Activated CD8-positive, alpha-beta T cell treated with anti-CD3 and anti-CD28 coated beads for 36 hours (primary cell): ENCODE data around the gene UCK1. TPM values are rescaled to one million over a fixed set of nuclear protein-coding genes. Genes with fewer than 3 reads are reported as not detected.
"Not testable (repeated sequence)": the region's sequence is repeated elsewhere in the genome, so short reads cannot be mapped to it uniquely, and the experiment has no call there.

Source experiments
- ATAC-seq: fragments of 200-7000 bp; cut with Tn5 transposase; one replicate; pipeline ENCODE4 v1.10.0; 2021; ENCODE audit warnings: mild to moderate bottlenecking, moderate library complexity
- CTCF ChIA-PET: fragments of 350-600 bp; sonication (Branson Sonifier 250); formaldehyde crosslinking; loops from one replicate; lab custom pipeline; 2021; ENCODE audit warnings: antibody characterized with exemption; lab: Charles Lee
- POLR2A ChIA-PET: fragments of 350-600 bp; sonication (Branson Sonifier 250); formaldehyde crosslinking; loops from one replicate; lab custom pipeline; 2021; ENCODE audit warnings: antibody characterized with exemption; lab: Charles Lee
- DNase-seq: peaks from one replicate; pipeline ENCODE4 v3.0.0-alpha.2; 2020
- H3K27ac Mint-ChIP-seq: one replicate; pipeline ENCODE4 v1.8.0; 2021; ENCODE audit warnings: mild to moderate bottlenecking, mixed read lengths
- H3K27me3 Mint-ChIP-seq: one replicate; pipeline ENCODE4 v1.8.0; 2021; ENCODE audit warnings: mixed read lengths
- H3K36me3 Mint-ChIP-seq: one replicate; pipeline ENCODE4 v1.8.0; 2021; ENCODE audit warnings: low read depth, mixed read lengths
- H3K4me1 Mint-ChIP-seq: one replicate; pipeline ENCODE4 v1.8.0; 2021; ENCODE audit warnings: low read depth, mixed read lengths
- H3K4me3 Mint-ChIP-seq: one replicate; pipeline ENCODE4 v1.8.0; 2021; ENCODE audit warnings: mild to moderate bottlenecking, moderate library complexity, mixed read lengths
- H3K9me3 Mint-ChIP-seq: one replicate; pipeline ENCODE4 v1.8.0; 2021; ENCODE audit warnings: mixed read lengths
- intact Hi-C: fragments of 100-400 bp; cut with micrococcal nuclease; formaldehyde crosslinking; loops from one replicate; pipeline ENCODE4 v1.10.0; 2022
- total RNA-seq, 2 experiments: library from RNA; stranded (reverse); gene quantifications; one replicate each; pipeline ENCODE4 v1.2.3, GENCODE V29; 2021
- TF ChIP-seq, protein P1 (sequence below): fragments of 200-600 bp; IDR thresholded peaks from one replicate; pipeline ENCODE4 v1.8.0; 2022; ENCODE audit warnings: antibody characterized with exemption, mild to moderate bottlenecking

Gene UCK1
- total RNA-seq, 2 experiments from 2014 or later, result 16.7 to 22.1 TPM

GRCh38 chr9:131518553-131518952 is 12.5 kb downstream of the UCK1 start:
- intact Hi-C loops, result no loop called here
- Mint-ChIP-seq H3K36me3 (peaks cover 9% of the 10 kb centered on the region), H3K27me3 (no peaks in the 10 kb centered on the region), H3K27ac (peak overlapping the region; percentile 30), H3K4me1 (no peaks in the 10 kb centered on the region), H3K9me3 (no peaks in the 10 kb centered on the region), H3K4me3 (no peak overlapping the region)
- POLR2A ChIA-PET, result interaction anchor here (1.2 kb wide), 1 partner anchor 22 kb away, joined by 3 read pairs; no protein-coding TSS in a partner anchor
- TF ChIP-seq, protein P1, sequence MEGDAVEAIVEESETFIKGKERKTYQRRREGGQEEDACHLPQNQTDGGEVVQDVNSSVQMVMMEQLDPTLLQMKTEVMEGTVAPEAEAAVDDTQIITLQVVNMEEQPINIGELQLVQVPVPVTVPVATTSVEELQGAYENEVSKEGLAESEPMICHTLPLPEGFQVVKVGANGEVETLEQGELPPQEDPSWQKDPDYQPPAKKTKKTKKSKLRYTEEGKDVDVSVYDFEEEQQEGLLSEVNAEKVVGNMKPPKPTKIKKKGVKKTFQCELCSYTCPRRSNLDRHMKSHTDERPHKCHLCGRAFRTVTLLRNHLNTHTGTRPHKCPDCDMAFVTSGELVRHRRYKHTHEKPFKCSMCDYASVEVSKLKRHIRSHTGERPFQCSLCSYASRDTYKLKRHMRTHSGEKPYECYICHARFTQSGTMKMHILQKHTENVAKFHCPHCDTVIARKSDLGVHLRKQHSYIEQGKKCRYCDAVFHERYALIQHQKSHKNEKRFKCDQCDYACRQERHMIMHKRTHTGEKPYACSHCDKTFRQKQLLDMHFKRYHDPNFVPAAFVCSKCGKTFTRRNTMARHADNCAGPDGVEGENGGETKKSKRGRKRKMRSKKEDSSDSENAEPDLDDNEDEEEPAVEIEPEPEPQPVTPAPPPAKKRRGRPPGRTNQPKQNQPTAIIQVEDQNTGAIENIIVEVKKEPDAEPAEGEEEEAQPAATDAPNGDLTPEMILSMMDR, result no peak
- ATAC-seq (no peak), DNase-seq (no peak)
- CTCF ChIA-PET, result no interaction called here

DNA sequence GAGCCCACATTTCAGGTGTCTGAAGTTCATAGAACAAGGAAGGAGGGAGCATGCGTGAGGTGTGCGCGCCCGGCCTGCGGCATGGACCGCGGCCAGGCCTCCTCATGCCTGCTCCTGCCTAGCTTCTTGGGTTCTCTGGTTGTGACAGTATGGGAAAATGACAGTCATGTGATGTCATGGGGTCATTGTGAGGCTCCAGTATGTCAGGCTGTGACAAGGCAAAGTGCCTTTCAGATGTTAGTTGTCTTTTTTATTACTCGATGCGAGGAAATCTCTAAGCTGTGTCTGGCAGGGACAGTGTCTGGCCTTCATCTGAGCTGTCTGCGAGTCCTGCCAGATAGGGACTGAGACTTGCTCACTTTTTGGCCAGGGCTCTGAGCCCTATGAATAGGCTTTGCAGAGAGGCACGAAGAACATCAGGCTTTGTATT is 13.3 kb downstream of the UCK1 start:
- ChIA-PET CTCF (no interaction called here), POLR2A (interaction anchor here (1.0 to 1.2 kb wide), 2 partner anchors 19 to 22 kb away, joined by 3 read pairs; no protein-coding TSS in a partner anchor)
- no peaks in the 10 kb centered on the region for H3K27me3 Mint-ChIP-seq
- DNase-seq (no peak), ATAC-seq (no peak)
- intact Hi-C loops, result no loop called here
- no peak overlapping the region for H3K4me3 Mint-ChIP-seq
- H3K36me3 Mint-ChIP-seq, result peaks cover 10% of the 10 kb centered on the region
- TF ChIP-seq, protein P1, result no peak
- H3K4me1 Mint-ChIP-seq, result no peaks in the 10 kb centered on the region
- H3K9me3 Mint-ChIP-seq, result no peaks in the 10 kb centered on the region
- H3K27ac Mint-ChIP-seq, result no peak overlapping the region

DNA sequence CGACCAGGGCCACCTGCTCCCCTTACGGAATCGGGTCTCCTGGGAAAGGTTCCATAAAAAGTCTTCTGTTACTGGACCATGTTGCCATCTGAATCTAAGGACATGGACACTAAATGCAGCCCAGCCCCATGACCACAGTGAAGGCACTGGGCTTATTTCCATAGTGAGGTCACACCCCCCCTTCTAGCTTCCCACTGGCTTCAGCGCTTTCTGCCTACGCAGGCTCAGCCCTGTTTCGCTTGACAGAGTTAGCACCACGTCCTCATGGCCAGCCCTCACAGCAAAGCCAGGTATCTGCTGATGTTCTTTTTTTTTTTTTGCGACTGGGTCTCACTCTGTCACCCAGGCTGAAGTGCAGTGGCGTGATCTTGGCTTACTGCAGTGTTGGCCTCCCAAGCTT is 14.1 kb downstream of the UCK1 start:
- ChIA-PET POLR2A (interaction anchor here (0.7 to 1.0 kb wide), 2 partner anchors 15 to 18 kb away, joined by 3 read pairs; no protein-coding TSS in a partner anchor), CTCF (no interaction called here)
- no peaks in the 10 kb centered on the region for H3K4me1 Mint-ChIP-seq
- ATAC-seq (no peak), DNase-seq (no peak)
- TF ChIP-seq, protein P1, result no peak
- no peaks in the 10 kb centered on the region for H3K9me3 Mint-ChIP-seq
- no peaks in the 10 kb centered on the region for H3K27me3 Mint-ChIP-seq
- H3K4me3 Mint-ChIP-seq, result no peak overlapping the region
- intact Hi-C loops, result no loop called here
- no peak overlapping the region for H3K27ac Mint-ChIP-seq
- peaks cover 15% of the 10 kb centered on the region for H3K36me3 Mint-ChIP-seq

GRCh38 chr9:131516100-131516499 is 15.0 kb downstream of the UCK1 start:
- no peak for ATAC-seq
- Mint-ChIP-seq H3K27ac (no peak overlapping the region), H3K4me1 (no peaks in the 10 kb centered on the region), H3K4me3 (no peak overlapping the region), H3K9me3 (no peaks in the 10 kb centered on the region), H3K27me3 (no peaks in the 10 kb centered on the region), H3K36me3 (peaks cover 21% of the 10 kb centered on the region)
- DNase-seq, result no peak
- intact Hi-C loops, result no loop called here
- TF ChIP-seq, protein P1, result no peak
- CTCF ChIA-PET, result no interaction called here
- POLR2A ChIA-PET, result no interaction called here

- ATAC-seq, H3K27ac Mint-ChIP-seq, H3K4me1 Mint-ChIP-seq, H3K9me3 Mint-ChIP-seq, POLR2A ChIA-PET, CTCF ChIA-PET, H3K27me3 Mint-ChIP-seq, H3K4me3 Mint-ChIP-seq, DNase-seq, intact Hi-C loops: not testable (repeated sequence)
- peaks cover 22% of the 10 kb centered on the region for H3K36me3 Mint-ChIP-seq
Observed at GRCh38 chr9:131515559-131516031, 15.5 kb downstream of the UCK1 start.
